Keratinocyte (primary cell): ENCODE results near the gene DFFA. TPM values are rescaled to one million over a fixed set of nuclear protein-coding genes. Genes with fewer than 3 reads are reported as not detected.
A peak's percentile ranks its signal among the peaks of the same experiment; 100 is the strongest.

Source experiments
- DNase-seq: peaks from one replicate; pipeline ENCODE4 v3.0.0-alpha.2; 2011; ENCODE audit warnings: low read depth, missing footprints, low spot score
- FAIRE-seq: peaks from 2 replicates; lab custom pipeline; 2011; peaks lifted over from hg19 to GRCh38; lab: Jason Lieb, UNC
- H2AFZ ChIP-seq: 2 replicates; pipeline ENCODE4 v1.6.0; 2012; ENCODE audit warnings: low read length, control low read depth, inconsistent platforms; ENCODE audit not compliant: control insufficient read depth
- H3K27ac ChIP-seq: 2 replicates; pipeline ENCODE4 v1.5.1; 2011; ENCODE audit warnings: low read length; ENCODE audit not compliant: control insufficient read depth, insufficient read depth
- H3K27me3 ChIP-seq: 3 replicates; pipeline ENCODE4 v1.6.0; 2011; ENCODE audit warnings: low read length; ENCODE audit not compliant: control insufficient read depth, insufficient read depth; ENCODE audit errors: extremely low read depth
- H3K36me3 ChIP-seq, 2 experiments: 2 replicates in 1 of 2; 3 replicates in 1 of 2; pipeline ENCODE4 v1.5.1; 2011; ENCODE audit warnings: low read length in 2 of 2, mild to moderate bottlenecking in 1 of 2; ENCODE audit not compliant: control insufficient read depth in 2 of 2, insufficient read depth in 2 of 2; ENCODE audit errors: extremely low read depth in 1 of 2
- H3K4me1 ChIP-seq: 3 replicates; pipeline ENCODE4 v1.5.1; 2011; ENCODE audit warnings: low read length; ENCODE audit not compliant: control insufficient read depth, insufficient read depth; ENCODE audit errors: extremely low read depth
- H3K4me2 ChIP-seq: 3 replicates; pipeline ENCODE4 v1.6.0; 2011; ENCODE audit warnings: low read depth, low read length; ENCODE audit not compliant: control insufficient read depth, insufficient read depth; ENCODE audit errors: extremely low read depth
- H3K4me3 ChIP-seq, 3 experiments: fragments of 200-600 bp in 1 of 3; sonication (generic) in 1 of 3; 2 replicates in 2 of 3; 3 replicates in 1 of 3; pipeline ENCODE4 v1.5.1; 2011 to 2016; ENCODE audit warnings: low read length in 3 of 3, mild to moderate bottlenecking in 3 of 3, control low read depth in 2 of 3, inconsistent platforms in 1 of 3, low read depth in 1 of 3, mixed read lengths in 1 of 3, mixed run types in 1 of 3, moderate library complexity in 1 of 3; ENCODE audit not compliant: control insufficient read depth in 2 of 3, insufficient read depth in 2 of 3; ENCODE audit errors: extremely low read depth in 1 of 3
- H3K79me2 ChIP-seq: 2 replicates; pipeline ENCODE4 v1.6.0; 2012; ENCODE audit warnings: low read length; ENCODE audit not compliant: control insufficient read depth, insufficient read depth
- H3K9ac ChIP-seq: 3 replicates; pipeline ENCODE4 v1.6.0; 2011; ENCODE audit warnings: low read length; ENCODE audit not compliant: control insufficient read depth, insufficient read depth; ENCODE audit errors: extremely low read depth
- H3K9me1 ChIP-seq: 3 replicates; pipeline ENCODE4 v1.6.0; 2011; ENCODE audit warnings: low read length; ENCODE audit not compliant: control insufficient read depth, insufficient read depth; ENCODE audit errors: extremely low read depth
- H3K9me3 ChIP-seq: 2 replicates; pipeline ENCODE4 v1.5.1; 2012; ENCODE audit warnings: low read depth, low read length; ENCODE audit not compliant: control insufficient read depth
- H4K20me1 ChIP-seq: 3 replicates; pipeline ENCODE4 v1.6.0; 2011; ENCODE audit warnings: low read length; ENCODE audit not compliant: control insufficient read depth, insufficient read depth; ENCODE audit errors: extremely low read depth
- CTCF ChIP-seq, 3 experiments: IDR thresholded peaks in 1 of 3; conservative IDR thresholded peaks in 1 of 3; optimal IDR thresholded peaks in 1 of 3; 2 replicates in 2 of 3; 3 replicates in 1 of 3; pipeline versions ENCODE3 to v1.5.1; 2011; ENCODE audit warnings: low read length in 3 of 3, mild to moderate bottlenecking in 3 of 3, moderate library complexity in 2 of 3, control low read depth in 1 of 3, inconsistent platforms in 1 of 3; ENCODE audit not compliant: insufficient read depth in 2 of 3; ENCODE audit errors: extremely low read depth in 1 of 3
- EZH2 ChIP-seq: IDR thresholded peaks from one replicate; pipeline ENCODE4 v1.6.1; 2012; ENCODE audit warnings: inconsistent platforms, mild to moderate bottlenecking, low read length, moderate library complexity
- dilution Hi-C: fragments of 300-500 bp; cut with MboI; formaldehyde crosslinking; loops from one replicate; pipeline ENCODE4 v1.7.0; 2020; ENCODE audit warnings: low sequenced_read_pairs; ENCODE audit not compliant: extremely low pct_ligation_motif_present
- polyA plus RNA-seq, 5 experiments: library from polyadenylated mRNA; depleted of rRNA in 3 of 5; stranded (reverse) in 3 of 5; stranded (forward) in 1 of 5; unstranded in 1 of 5; fragments of >200 nt; gene quantifications; 1 replicate in 1 of 5; 2 replicates in 3 of 5; 3 replicates in 1 of 5; pipeline versions ENCODE4 v1.2.1 to v1.2.3, GENCODE V29; 2011 to 2012; ENCODE audit warnings: missing spikeins in 2 of 5, low read depth in 1 of 5, low replicate concordance in 1 of 5

The DFFA gene
- polyA plus RNA-seq, 1 donor (not counting 4 experiments of a cell fraction or from before 2014, with no cell fraction given): 53.1 TPM

- Histone ChIP-seq H3K9me1 (no peaks in the 10 kb centered on the region), H2AFZ (no peak overlapping the region), H3K36me3 (no peaks in the 10 kb centered on the region), H4K20me1 (no peaks in the 10 kb centered on the region), H3K79me2 (peaks cover 65% of the 10 kb centered on the region), H3K27ac (peak overlapping the region; percentile 32), H3K9me3 (no peaks in the 10 kb centered on the region), H3K4me1 (peaks cover 56% of the 10 kb centered on the region), H3K4me2 (peak overlapping the region; percentile 43), H3K4me3 (no peak overlapping the region), H3K27me3 (no peaks in the 10 kb centered on the region), H3K9ac (peak overlapping the region; percentile 38)
- FAIRE-seq (peak; percentile 74), DNase-seq (no peak)
- dilution Hi-C loops: no loop called here
- TF ChIP-seq EZH2: no peak
- no peak for TF ChIP-seq CTCF (optimal IDR thresholded peaks at IDR 0.05 in 1 of 3, IDR thresholded peaks at IDR 0.05 in 1 of 3, conservative IDR thresholded peaks at IDR 0.05 in 1 of 3; ENCODE audit: extremely low read depth in 1 of 3, insufficient read depth in 2 of 3, low read length in 3 of 3)
Observed at GRCh38 chr1:10515301-10515975, 43.1 kb upstream of the DFFA start.

- FAIRE-seq: no peak
- Histone ChIP-seq H3K27ac (no peak overlapping the region), H3K4me1 (peaks cover 64% of the 10 kb centered on the region)
Observed at GRCh38 chr1:10514490-10515235, 42.3 kb upstream of the DFFA start.

More at GRCh38 chr1:10514490-10515235, 42.3 kb upstream of the DFFA start:
- Histone ChIP-seq H4K20me1 (no peaks in the 10 kb centered on the region), H3K79me2 (peaks cover 69% of the 10 kb centered on the region), H3K36me3 (no peaks in the 10 kb centered on the region), H3K27me3 (no peaks in the 10 kb centered on the region), H3K9me3 (no peaks in the 10 kb centered on the region), H3K4me3 (no peak overlapping the region), H3K4me2 (no peak overlapping the region), H3K9ac (no peak overlapping the region), H2AFZ (no peak overlapping the region), H3K9me1 (peaks cover 2% of the 10 kb centered on the region)
- DNase-seq: no peak
- dilution Hi-C loops: no loop called here
- no peak for TF ChIP-seq EZH2
- peak; percentile 46 to 73 (median 66) for TF ChIP-seq CTCF (optimal IDR thresholded peaks at IDR 0.05 in 1 of 3, IDR thresholded peaks at IDR 0.05 in 1 of 3, conservative IDR thresholded peaks at IDR 0.05 in 1 of 3; ENCODE audit: extremely low read depth in 1 of 3, insufficient read depth in 2 of 3, low read length in 3 of 3)
